HG03439 (cell line): ENCODE measurements around the gene ASB6.
"Not testable (repeated sequence)": the region's sequence is repeated elsewhere in the genome, so short reads cannot be mapped to it uniquely, and the experiment has no call there.

ENCODE experiments used
- ATAC-seq: cut with Tn5 transposase; IDR thresholded peaks from one replicate; pipeline ENCODE4 v1.9.1; 2021; ENCODE audit warnings: mild to moderate bottlenecking, moderate library complexity; ENCODE audit not compliant: unreplicated experiment

Gene ASB6

GRCh38 chr9:129667850-129668249, 25.9 kb upstream of the ASB6 start:
- no peak for ATAC-seq

GRCh38 chr9:129667378-129667777, 25.4 kb upstream of the ASB6 start:
- no peak for ATAC-seq

GRCh38 chr9:129666575-129666974, 24.6 kb upstream of the ASB6 start:
- no peak for ATAC-seq

GRCh38 chr9:129665814-129666520, 24.0 kb upstream of the ASB6 start:
- no peak for ATAC-seq

- ATAC-seq: no peak
Measured at GRCh38 chr9:129665389-129665775, 23.4 kb upstream of the ASB6 start, which contains the start of gene PRRX2. PRRX2 (plus strand) TSS chr9:129665647; CDS start chr9:129665868, 221 bp downstream.

- ATAC-seq: no peak
Measured at GRCh38 chr9:129664746-129665388, 22.9 kb upstream of the ASB6 start.

- not testable (repeated sequence) for ATAC-seq
Measured at GRCh38 chr9:129662239-129662638, 20.3 kb upstream of the ASB6 start.

GRCh38 chr9:129661029-129661428, 19.1 kb upstream of the ASB6 start:
- no peak for ATAC-seq

- ATAC-seq: no peak
Measured at GRCh38 chr9:129656795-129657390, 14.9 kb upstream of the ASB6 start.

GRCh38 chr9:129655696-129656095, 13.7 kb upstream of the ASB6 start:
- no peak for ATAC-seq

- no peak for ATAC-seq
Measured at GRCh38 chr9:129655154-129655553, 13.2 kb upstream of the ASB6 start.

GRCh38 chr9:129654554-129655040, 12.6 kb upstream of the ASB6 start:
- ATAC-seq: no peak

GRCh38 chr9:129653823-129654553, 12.0 kb upstream of the ASB6 start:
- ATAC-seq: no peak

- no peak for ATAC-seq
Measured at GRCh38 chr9:129650680-129651235, 8.8 kb upstream of the ASB6 start.

- ATAC-seq: no peak
Measured at GRCh38 chr9:129649726-129650679, 8.1 kb upstream of the ASB6 start.

- ATAC-seq: no peak
Measured at GRCh38 chr9:129648764-129649115, 6.8 kb upstream of the ASB6 start.

GRCh38 chr9:129648092-129648763, 6.3 kb upstream of the ASB6 start:
- no peak for ATAC-seq

- no peak for ATAC-seq
Measured at GRCh38 chr9:129647635-129648034, 5.7 kb upstream of the ASB6 start.

GRCh38 chr9:129646654-129647053, 4.7 kb upstream of the ASB6 start:
- no peak for ATAC-seq
